Activated T-helper 1 cell treated with anti-CD3 and anti-CD28 coated beads, Interleukin-2, amount 50 U/mL, for 16 hours (primary cell): ENCODE measurements around the gene TRDN.
"Not testable (repeated sequence)": the region's sequence is repeated elsewhere in the genome, so short reads cannot be mapped to it uniquely, and the experiment has no call there.

Experiments
- DNase-seq, 2 donors: peaks; one replicate each; pipeline ENCODE4 v3.0.0-alpha.2; 2020; ENCODE audit warnings: low read depth in 1 of 2, low spot score in 1 of 2

Gene TRDN

GRCh38 chr6:123564361-123564760 lies 72.4 kb downstream of the TRDN start:
- DNase-seq = no peak

DNA sequence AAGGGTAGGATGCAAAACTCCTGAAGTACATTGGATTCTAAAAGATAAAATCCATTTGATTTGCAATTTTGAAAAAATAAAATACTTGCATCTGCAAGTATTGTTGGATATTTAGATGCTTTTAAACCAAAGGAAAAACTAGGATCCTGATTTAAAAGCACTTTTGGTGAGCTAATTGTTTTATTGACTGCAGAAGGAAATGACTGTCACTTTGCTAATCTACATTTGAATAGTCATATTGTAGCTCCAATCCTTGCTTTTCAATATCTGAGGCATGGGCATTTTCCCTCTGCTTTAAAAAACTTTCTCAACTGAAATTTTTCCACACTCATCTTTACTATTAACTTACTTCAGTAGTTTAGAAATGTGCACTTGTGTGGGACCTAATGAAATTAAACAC lies 74.1 kb downstream of the TRDN start:
- DNase-seq = no peak

- no peak for DNase-seq
Measured at GRCh38 chr6:123562264-123562663, 74.5 kb downstream of the TRDN start.

DNA sequence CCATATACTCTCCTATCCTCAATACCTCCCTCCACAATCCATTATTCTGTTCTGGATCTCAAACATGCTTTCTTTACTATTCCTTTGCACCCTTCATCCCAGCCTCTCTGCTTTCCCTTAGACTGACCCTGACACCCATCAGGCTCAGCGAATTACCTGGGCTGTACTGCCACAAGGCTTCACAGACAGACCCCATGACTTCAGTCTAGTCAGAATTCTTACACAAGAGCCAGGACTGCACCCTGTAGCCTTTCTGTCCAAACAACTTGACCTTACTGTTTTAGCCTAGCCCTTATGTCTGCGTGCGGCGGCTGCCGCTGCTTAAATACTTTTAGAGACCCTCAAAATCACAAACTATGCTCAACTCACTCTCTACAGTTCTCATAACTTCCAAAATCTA lies 76.9 kb downstream of the TRDN start:
- not testable (repeated sequence) for DNase-seq

GRCh38 chr6:123557474-123557873 lies 79.3 kb downstream of the TRDN start:
- DNase-seq = not testable (repeated sequence)

GRCh38 chr6:123551939-123552707 lies 84.6 kb downstream of the TRDN start:
- DNase-seq = no peak

DNA sequence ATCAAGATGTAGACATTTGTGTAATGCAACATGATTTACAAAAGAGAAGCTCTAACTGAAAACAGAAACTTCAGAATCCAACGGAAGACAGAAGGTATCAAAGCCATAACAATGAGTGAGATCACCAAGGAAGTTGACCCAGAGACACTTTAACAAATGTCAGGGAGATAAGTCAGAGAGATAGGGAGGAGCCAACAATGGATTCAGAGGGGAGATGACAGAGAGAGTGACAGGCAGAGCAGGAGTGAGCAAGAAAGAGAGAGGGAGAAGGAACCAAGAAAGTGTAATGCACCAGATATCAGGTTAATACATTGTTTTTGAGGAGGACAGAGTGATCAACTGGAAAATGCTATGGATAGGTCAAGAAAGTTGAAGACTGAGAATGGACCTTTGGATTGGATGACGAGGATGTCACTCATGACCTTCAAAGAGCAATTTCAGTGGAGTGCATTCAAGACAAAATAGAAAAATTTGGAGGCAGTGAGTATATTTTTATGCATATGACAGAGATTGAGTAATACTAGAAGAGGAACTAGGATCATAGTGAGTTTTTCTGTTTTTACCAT lies 86.6 kb downstream of the TRDN start:
- DNase-seq = no peak

- no peak for DNase-seq
Measured at GRCh38 chr6:123549476-123549875, 87.3 kb downstream of the TRDN start.

GRCh38 chr6:123547216-123547978 lies 89.4 kb downstream of the TRDN start:
- no peak for DNase-seq

GRCh38 chr6:123546537-123546936 lies 90.2 kb downstream of the TRDN start:
- no peak for DNase-seq

DNA sequence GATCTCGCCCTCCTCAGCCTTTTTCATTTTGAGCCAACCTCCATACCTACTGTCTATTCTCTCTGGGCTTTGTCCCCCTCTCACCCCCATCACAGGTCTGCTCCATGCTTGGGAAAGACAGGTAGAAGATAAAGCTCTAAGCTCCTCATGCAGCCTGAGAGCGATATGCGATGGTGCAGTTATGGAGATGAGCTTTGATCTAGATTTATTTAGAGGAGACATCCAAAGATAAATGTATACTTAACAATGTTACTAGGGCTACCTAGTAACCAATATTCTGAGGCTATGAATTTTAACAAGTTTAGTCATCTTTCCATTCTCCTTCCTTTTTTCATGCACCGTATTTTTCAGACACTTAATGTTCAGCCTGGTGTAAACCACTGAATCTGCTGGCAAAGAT lies 95.3 kb downstream of the TRDN start:
- DNase-seq = no peak

- no peak for DNase-seq
Measured at GRCh38 chr6:123533862-123534648, 102.7 kb downstream of the TRDN start.

- no peak for DNase-seq
Measured at GRCh38 chr6:123529843-123530242, 106.9 kb downstream of the TRDN start.

DNA sequence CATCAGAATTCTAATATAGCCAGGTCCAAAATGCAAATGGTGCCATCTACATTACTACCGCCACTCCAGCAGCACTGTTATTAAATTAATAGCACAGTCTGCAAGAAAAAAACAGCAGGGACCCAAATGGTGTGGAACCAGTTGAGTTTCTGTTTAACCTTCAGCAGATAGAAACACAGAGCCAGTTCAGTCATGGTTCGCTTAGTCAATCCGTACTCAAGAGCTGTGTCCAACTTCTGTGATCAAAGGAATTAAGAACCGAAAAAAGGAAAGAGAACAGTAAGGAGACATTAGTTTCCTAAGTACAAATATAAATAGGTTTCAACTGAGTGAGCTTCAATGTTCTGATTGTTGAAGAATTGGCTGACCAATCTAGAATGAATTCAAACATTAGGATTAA lies 107.7 kb downstream of the TRDN start:
- no peak for DNase-seq

- no peak for DNase-seq
Measured at GRCh38 chr6:123527406-123527805, 109.3 kb downstream of the TRDN start.

- DNase-seq = no peak
Measured at GRCh38 chr6:123526128-123526527, 110.6 kb downstream of the TRDN start.

DNA sequence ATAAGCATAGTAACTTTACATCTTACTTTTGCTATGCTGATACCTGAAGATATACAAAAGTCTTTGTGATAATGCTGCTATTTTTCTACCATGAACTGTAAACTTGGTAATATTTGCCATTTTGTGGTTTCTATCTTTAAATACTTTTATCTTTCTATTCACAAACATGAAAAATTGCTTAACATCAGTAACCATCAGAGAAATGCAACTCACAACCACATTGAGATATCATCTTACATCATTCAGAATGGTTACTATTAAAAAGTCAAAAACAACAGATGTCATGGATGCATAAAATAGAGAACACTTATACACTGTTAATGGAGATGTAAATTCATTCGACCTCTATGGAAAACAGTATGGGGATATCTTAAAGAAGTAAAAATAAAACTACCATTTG lies 112.0 kb downstream of the TRDN start:
- DNase-seq = no peak

DNA sequence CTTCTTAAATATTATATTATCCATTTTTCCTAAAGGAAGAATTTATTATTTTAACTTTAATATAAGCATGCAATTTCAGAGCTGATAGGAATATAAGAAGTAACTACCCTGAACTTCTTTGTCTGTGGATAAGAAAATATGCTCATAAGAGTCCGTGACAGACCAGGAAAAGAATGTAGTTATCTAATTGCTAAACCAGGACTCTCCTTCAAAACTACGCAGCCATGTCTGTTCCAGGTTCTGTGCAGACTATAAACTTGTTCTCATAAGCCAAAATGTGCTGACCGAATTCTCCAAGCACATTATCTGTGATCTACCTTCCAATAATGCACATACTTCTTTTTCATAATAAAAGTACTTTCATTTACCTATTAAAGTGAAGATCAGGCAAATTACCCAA lies 116.5 kb downstream of the TRDN start:
- DNase-seq = no peak

GRCh38 chr6:123519189-123519505 lies 117.6 kb downstream of the TRDN start:
- DNase-seq = no peak

DNA sequence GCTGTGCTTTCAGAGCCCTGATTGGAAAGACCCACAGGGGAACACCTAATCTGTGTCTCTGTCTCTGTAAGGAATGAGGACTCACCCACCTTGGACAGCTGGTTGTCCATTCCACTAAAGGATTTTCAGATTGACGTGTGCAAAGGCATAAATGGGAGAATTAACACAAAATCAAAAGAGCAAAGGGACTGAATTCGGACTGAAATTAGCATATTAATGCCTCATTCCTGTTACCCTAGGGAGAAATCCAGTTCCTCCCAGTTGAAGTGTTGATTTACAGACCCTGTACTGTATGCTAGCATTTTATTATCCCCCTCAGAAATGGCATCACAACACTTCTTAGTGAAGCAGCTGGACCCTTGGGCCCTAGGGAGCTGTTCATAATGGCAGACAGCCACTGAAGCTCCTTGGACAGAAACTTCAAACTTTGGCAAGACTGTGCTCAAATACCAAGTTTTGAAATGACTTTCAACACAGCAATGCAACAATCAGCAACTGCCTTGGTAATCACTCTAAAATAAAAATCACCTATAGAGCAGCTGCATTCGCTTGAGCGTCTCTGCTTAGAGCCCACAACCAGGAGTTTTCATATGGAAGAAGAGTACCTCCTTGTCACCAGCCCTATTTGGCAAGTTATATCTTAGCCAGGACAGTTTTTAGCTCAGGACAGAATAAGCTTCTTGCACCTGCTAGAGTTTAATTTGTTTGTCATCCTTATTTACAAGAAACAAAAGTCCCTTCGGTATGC lies 118.1 kb downstream of the TRDN start:
- no peak for DNase-seq

DNA sequence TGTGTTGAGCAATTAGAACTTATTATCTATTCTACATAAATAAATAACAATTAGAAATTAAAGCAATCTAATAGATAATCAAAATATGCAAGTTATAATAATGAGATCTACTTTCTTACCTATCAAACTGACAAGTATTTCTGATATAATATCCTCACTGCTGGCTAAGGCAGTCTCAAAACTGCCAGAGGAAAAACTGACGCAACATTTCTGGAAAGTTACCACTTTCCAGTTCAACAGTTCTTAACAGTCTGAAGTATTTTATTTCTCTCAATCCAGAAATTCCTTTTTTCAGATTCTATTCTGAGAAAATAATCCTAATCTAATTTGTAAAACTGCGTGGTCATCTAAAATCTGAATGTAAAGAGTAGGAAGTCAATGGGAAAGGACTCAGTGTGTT lies 121.0 kb downstream of the TRDN start:
- DNase-seq = no peak
